NCI-H2029 (cell line): ENCODE measurements around the gene DNM3.

Experiments used
- DNase-seq: peaks from one replicate; lab custom pipeline; 2025; lab: John Stamatoyannopoulos, UW

DNM3 gene

DNA sequence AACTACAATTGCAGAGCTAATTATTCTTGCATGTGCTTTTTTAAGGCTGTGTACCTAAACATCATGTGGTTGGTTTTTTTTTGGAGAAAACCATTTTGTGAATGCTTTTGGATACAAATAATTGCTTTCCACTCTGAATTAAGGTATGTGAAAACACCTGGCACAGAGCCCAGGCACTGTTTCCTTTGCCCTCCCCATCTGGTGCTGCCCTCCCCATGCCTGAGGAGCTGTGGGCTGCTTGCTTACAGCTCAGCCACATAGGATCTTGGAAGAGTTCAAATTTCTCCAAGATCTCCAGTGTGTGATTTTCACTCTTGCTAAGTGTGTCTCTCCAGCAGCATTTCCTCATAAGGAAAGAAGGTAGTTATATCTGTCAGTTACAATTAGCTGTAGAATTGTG is 27.8 kb downstream of the DNM3 start:
- DNase-seq: no peak

DNA sequence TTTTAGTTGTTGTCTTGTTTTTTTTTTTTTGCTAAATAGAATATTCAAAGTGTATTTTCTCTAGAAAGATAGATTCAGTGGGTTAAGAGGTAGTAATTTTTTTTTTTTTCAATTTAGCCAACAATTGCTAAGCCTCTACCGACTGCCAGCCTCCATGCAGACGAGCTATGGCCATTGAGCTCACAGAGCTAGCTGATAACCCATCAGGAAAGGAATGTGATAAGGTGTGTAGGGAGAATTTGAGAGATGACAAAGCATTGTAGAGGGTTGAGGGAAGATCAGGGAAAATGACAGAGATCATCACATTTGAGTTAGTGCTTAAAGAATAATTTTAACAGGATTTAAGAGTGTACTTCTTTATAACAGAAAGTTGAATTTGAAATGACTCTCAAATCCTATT is 30.6 kb downstream of the DNM3 start:
- no peak for DNase-seq

DNA sequence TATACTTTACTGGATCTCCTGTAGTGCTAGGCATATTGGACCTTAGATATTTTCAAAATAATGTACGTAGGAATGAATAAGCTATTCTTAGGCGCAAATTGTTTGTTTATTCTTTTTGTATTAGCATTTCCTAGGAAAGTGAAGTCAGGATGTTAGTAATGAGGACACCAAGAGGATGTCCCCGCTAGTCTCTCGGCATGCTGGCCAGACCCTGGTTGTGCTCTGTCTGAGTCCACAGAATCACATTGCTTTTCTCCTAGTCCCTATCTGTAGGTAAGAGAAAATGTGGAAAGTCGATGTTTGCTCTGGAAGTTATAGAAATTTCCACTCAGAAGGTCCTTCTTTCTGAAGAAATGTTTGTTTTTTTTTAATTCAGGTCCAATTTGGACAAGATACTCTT is 31.1 kb downstream of the DNM3 start:
- DNase-seq: no peak

GRCh38 chr1:171873664-171874063 is 32.4 kb downstream of the DNM3 start:
- no peak for DNase-seq

DNA sequence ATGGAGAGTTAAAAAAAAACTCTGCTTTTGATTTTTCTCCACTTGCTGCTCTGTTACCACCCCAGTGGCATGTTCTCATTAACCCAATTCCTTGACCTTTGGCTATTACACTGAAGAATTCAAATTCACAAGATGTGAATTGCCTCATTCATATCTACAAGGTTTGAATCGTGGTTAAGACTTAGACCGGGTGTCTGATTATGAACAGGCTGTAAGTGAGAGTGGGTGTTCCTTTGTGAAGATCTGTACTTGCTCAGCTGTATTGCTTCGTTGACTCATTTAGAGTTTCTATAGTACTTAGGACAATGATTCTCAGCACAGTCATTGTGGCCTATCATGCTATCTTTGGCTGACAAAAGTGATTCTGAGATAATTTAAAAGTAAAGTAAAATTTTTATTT is 36.4 kb downstream of the DNM3 start:
- DNase-seq: no peak

DNA sequence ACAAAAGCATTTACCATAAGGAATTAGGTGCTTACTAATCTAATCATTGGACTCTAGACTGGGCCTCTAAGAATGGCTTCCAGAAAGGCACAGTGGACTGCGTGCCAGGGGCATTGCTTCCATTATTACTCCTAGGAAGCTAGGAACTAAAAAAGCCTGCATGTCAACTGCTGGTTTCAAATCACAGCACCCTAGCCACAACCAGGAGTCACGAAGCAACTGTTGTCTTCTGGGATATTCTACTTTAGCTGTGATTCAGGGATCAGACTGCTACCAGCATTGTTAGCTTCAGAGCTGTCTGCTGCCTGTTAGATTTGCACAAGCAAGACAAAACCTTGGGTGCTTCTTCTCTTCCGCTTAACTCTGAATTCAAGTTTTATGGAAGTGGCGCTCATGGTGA is 38.3 kb downstream of the DNM3 start:
- DNase-seq: no peak

- no peak for DNase-seq
Measured at GRCh38 chr1:171881442-171881841, 40.1 kb downstream of the DNM3 start.

DNA sequence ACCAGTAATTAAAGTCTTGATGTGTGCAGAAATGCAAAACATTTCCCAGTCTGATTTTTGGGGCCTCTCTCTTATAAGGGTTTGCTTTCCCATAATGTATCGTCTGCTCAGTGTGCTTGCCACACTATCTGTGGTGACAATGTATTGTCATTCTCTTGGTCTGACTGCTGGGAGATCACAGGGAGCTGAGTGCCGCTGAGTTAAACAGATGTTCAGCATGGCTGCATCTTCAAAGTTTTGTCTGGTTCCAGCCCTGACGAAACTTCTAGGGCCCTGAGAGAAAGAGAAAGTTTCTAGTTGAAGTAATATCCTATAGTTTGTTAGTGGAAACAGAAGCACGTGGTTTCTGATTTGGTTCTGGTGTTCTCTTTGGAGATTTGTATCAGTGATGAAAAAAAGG is 42.6 kb downstream of the DNM3 start:
- no peak for DNase-seq

DNA sequence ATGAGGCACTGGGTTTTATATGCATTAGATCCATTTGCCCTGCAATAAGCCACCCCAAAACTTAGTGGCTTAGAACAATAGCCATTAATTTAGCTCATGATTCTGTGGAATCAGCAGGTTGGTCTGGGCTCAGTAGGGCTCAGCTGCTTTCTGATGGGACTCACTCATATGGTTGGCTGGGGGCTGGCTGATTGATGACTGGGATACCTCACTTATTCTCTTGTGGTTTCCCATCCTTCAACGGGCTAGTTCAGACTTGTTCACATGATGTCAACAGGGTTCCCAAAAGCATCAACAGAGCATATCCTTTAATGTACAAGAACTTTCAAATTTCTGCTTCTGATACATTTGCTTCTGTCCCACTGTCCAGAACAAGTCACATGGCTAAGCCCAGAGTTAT is 43.2 kb downstream of the DNM3 start:
- no peak for DNase-seq

GRCh38 chr1:171890131-171890530 is 48.8 kb downstream of the DNM3 start:
- DNase-seq: no peak

DNA sequence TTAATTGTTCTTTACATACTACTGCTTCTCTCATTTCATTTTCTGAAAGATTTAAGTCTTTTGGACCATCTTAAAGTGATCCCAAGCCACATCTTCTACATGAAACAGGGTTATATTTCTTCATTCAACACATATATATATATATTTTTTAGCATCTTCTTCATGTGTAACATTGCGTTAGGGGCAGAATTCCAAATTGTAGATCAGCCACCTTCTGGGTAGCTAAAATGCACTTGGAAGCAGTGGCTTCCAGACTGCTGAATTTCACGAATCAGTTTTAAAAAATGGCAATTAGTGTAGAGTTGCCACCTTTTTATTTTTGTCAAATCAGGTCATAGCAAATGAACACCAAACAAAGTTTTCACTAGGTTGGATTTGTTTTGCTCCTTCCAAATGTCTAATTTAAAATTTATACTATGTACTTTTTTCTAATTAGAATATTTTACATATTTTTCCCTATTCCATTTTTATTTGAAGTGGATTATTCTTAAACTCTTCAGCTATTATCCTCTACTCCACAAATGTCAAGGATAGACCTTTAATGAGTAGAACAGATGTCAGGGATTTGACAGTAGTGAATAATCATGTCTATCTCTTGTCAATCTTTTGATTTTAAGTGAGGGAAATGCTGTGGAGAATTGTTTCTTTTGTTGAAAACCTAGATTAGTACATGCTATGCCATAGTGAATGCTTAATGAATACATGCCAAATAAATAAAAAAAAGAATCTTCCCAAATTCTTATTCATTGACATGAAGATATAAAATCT is 55.8 kb downstream of the DNM3 start:
- DNase-seq: no peak

DNA sequence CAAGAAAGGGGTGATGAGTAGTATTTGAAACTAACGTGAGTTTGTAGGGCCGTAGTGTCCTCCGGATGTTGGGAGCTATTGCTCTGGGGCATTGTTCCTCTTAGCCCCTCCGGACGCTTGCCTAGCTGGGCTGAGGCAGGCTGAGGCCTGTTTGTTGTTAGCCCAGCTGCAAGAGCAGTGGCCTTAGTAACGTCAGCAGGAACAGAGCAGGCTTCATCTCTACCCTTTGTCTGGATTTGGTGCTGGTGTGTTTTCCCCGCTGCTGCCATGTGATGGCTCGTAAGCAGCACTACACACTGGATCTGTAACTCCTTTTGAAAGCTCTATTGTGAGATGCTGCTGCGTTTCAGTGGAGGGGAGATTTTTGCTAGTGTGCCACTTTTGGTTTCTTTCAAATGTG is 57.6 kb downstream of the DNM3 start:
- DNase-seq: no peak

DNA sequence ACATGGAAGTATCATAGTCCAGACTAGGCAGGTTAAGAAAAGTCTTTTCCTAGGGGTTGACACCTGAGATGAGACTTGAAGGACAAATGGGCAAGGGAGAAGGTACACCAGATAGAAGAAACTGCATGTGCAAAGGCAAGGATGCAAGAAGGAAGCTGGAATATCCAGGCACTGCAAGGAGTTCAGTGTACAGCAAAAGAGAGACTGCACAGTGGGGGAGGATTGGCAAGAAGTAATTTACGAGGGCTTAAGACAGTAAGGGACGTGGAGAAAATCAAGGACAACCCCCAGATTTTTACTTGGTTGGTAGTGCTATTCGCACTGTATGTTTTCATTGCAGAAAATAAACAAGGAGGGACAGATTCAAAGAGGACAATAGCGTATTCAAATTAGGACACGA is 58.5 kb downstream of the DNM3 start:
- DNase-seq: no peak

DNA sequence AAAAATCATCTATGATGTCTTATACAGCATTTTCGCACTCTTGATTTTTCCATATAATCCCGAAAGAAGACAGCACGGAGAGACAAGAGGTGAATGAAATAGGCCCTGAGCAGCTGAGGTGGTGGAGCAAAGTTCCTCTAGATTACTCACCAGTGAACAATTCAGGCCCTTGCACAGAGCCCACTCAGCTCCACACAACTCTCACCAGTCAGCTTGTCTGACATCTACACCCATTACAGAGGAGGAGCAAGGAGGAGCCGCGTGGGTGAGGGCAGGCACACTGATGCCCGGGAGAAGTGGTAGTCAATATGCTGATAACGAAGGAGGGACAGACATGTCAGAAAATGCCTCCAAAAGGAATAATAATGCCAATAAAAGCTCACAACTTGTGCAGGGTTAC is 59.9 kb downstream of the DNM3 start:
- no peak for DNase-seq

- DNase-seq: no peak
Measured at GRCh38 chr1:171902527-171902926, 61.2 kb downstream of the DNM3 start.

DNA sequence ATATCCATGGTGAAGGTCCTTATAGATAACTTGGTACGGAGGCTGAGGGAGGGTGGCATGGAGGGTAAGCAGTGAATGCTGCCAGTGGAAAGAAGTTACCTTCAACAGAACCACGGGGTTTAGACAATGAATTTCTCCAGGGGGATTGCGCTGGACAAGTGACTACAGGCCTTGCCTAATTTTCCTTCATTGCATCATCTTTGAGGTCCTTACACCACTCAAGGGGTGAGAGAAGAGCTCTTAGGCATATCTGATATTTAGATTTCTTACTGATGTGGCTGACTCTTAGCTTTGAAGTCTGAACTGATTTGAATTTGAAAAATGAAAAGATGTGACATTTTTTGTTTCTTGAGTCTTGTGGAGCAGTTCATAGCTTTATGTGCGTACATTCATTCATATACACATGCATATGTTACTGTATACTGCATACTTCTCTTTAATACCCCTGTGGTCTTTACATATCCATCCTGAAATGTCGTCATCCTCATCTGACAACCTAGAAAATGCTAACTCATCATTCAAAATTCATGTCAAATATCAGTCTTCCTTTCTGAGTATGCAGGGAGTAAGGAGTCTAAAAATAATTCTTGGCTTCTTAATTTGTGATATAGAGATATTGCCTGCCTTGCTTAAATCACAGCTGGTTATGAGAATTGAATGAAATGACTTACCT is 63.6 kb downstream of the DNM3 start:
- DNase-seq: no peak

DNA sequence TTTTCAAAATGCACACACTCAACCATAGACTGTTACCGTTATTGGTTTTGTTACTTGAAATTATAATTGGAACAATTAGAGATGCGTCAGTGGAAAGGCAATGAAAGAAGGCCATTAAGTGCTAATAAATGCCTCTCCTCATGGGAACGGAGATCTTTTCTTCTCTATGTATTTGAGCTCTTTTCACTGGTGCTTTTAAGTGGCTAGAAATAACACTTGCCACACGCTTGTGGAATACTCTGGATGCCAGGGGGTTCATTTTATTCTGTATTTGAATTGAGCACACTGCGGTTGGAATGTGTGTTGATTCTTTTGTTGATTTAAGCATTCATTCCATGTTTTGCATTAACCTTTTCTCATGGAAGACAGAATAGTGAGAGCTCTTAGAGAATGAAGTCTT is 68.4 kb downstream of the DNM3 start:
- no peak for DNase-seq

DNA sequence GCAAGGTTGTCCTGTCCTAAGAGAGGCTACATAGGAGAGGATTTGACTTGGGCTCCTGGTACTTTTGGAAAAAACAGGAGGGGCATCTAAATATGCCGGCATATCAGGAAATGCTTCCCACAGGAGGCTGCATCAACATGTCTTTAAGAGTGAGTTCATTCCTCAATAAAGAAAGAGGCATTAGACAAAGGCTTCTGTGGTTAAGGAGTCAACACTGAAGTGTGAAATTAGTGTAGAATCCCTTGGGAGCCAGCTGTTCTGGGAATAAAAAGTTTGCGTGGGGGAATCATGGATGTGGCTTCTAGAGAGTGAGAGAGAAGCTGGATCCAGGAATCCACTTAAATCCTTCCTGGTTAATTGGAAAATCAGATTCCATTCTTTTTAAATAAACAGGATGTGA is 69.5 kb downstream of the DNM3 start:
- DNase-seq: no peak

GRCh38 chr1:171911506-171911905 is 70.2 kb downstream of the DNM3 start:
- no peak for DNase-seq

DNA sequence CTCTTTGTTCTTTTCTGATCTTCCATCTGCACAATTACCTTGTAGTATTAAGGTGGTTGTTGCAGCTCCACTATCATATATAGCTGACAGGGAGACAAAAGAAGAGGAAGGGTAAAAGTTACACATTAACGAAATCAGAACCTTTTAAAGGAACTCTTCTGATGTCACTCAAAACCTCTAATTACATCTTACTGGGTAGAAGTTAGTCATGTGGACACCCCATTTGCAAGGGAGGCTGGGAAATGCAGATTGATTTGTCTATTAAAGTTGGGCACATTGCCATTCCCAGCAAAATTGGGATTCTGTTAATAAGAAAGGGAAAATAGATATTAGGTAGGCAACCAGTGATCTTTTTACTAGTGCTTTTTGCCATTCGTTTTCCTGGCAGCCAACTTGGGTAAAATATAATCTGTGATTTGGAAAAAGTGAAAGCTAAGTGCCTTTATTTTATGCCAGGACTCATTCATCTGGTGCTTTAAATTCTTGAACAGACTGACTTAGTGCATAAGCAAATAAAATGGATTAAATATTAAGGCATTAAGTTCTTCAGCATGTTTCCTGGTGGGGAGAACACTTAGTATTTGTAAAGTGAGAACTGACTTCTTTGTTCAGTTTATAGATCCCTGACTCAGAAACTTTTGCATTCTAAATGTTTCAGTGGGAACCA is 71.3 kb downstream of the DNM3 start:
- no peak for DNase-seq

DNA sequence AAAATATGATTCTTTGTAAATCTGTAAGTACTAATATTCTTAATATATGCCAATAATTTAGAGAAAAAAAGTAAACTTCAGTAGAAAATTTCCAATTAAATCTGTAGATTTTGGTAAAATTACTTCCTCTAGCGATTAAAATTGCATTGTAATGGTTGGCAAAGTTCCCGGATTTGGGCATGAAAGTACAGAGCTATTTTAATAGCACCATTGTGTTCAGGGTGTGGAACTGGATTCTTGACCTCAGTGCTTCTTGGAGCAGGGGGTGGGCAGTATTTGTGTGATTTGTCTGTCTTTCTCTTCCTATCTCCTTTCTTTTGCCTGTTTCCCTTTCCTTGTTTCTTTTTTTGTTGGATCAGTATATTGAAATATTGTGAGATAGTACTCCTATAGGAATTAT is 72.1 kb downstream of the DNM3 start:
- no peak for DNase-seq

GRCh38 chr1:171916315-171916771 is 75.0 kb downstream of the DNM3 start:
- no peak for DNase-seq

DNA sequence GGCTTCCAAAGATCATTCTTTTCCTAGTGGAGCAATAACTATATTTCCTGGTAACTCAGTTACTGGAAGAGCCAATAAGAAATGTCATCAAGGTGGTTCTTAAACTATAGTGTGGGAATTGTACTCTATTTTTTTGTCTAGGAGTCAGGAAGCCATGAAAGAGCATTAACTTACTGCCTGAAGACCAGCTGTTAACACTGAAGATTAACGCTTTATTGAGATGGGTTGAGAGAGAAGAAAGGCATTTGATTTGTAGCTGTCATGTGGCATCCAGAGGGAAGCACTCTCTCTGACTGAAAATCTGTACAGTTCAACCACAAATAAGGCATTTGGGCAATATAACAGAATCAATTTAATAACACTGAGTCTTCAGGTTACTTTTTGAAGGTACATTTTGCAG is 76.0 kb downstream of the DNM3 start:
- DNase-seq: no peak
